IPS-15b (cell line): Measurements from ENCODE around the gene ESR1.

ENCODE experiments used
- H3K27me3 ChIP-seq: one replicate; pipeline ENCODE4 v1.6.1; 2013; ENCODE audit warnings: low read length; ENCODE audit not compliant: control insufficient read depth, insufficient read depth
- H3K36me3 ChIP-seq: one replicate; pipeline ENCODE4 v1.6.1; 2013; ENCODE audit warnings: low read length; ENCODE audit not compliant: control insufficient read depth, insufficient read depth
- H3K4me1 ChIP-seq: one replicate; pipeline ENCODE4 v1.6.1; 2013; ENCODE audit warnings: mild to moderate bottlenecking, low read length; ENCODE audit not compliant: control insufficient read depth, insufficient read depth
- H3K4me3 ChIP-seq: one replicate; pipeline ENCODE4 v1.5.1; 2013; ENCODE audit warnings: low read depth, low read length
- H3K9ac ChIP-seq: one replicate; pipeline ENCODE4 v1.6.1; 2013; ENCODE audit warnings: low read depth, mild to moderate bottlenecking, low read length
- H3K9me3 ChIP-seq: one replicate; pipeline ENCODE4 v1.6.1; 2013; ENCODE audit warnings: mild to moderate bottlenecking, low read length; ENCODE audit not compliant: control insufficient read depth, insufficient read depth

The ESR1 gene

GRCh38 chr6:151784441-151785214 lies 22.9 kb upstream of the ESR1 start:
- no peaks in the 10 kb centered on the region for H3K27me3 ChIP-seq
- no peak overlapping the region for H3K9ac ChIP-seq
- H3K36me3 ChIP-seq, result no peaks in the 10 kb centered on the region
- H3K4me3 ChIP-seq, result no peak overlapping the region
- no peaks in the 10 kb centered on the region for H3K4me1 ChIP-seq
- H3K9me3 ChIP-seq, result no peaks in the 10 kb centered on the region

GRCh38 chr6:151796842-151797530 lies 10.5 kb upstream of the ESR1 start:
- Histone ChIP-seq H3K36me3 (no peaks in the 10 kb centered on the region), H3K9ac (no peak overlapping the region), H3K4me1 (no peaks in the 10 kb centered on the region), H3K9me3 (no peaks in the 10 kb centered on the region), H3K27me3 (no peaks in the 10 kb centered on the region), H3K4me3 (no peak overlapping the region)

GRCh38 chr6:151803743-151804142 lies 3.7 kb upstream of the ESR1 start:
- Histone ChIP-seq H3K9me3 (no peaks in the 10 kb centered on the region), H3K27me3 (peaks cover 27% of the 10 kb centered on the region), H3K9ac (no peak overlapping the region), H3K36me3 (no peaks in the 10 kb centered on the region), H3K4me1 (no peaks in the 10 kb centered on the region), H3K4me3 (no peak overlapping the region)

- no peaks in the 10 kb centered on the region for H3K36me3 ChIP-seq
- H3K9ac ChIP-seq, result no peak overlapping the region
- H3K4me1 ChIP-seq, result no peaks in the 10 kb centered on the region
- no peak overlapping the region for H3K4me3 ChIP-seq
- H3K27me3 ChIP-seq, result peaks cover 37% of the 10 kb centered on the region
- H3K9me3 ChIP-seq, result no peaks in the 10 kb centered on the region
Measured at GRCh38 chr6:151804585-151805285, 2.7 kb upstream of the ESR1 start.

- no peaks in the 10 kb centered on the region for H3K9me3 ChIP-seq
- H3K36me3 ChIP-seq, result no peaks in the 10 kb centered on the region
- H3K9ac ChIP-seq, result no peak overlapping the region
- peaks cover 44% of the 10 kb centered on the region for H3K27me3 ChIP-seq
- no peak overlapping the region for H3K4me3 ChIP-seq
- no peaks in the 10 kb centered on the region for H3K4me1 ChIP-seq
Measured at GRCh38 chr6:151805286-151805840, 2.1 kb upstream of the ESR1 start.

GRCh38 chr6:151806757-151807512 lies 547 bp upstream of the ESR1 start:
- Histone ChIP-seq H3K4me3 (peak overlapping the region; percentile 58), H3K9ac (no peak overlapping the region), H3K27me3 (peaks cover 58% of the 10 kb centered on the region), H3K36me3 (no peaks in the 10 kb centered on the region), H3K4me1 (no peaks in the 10 kb centered on the region), H3K9me3 (no peaks in the 10 kb centered on the region)

- Histone ChIP-seq H3K36me3 (no peaks in the 10 kb centered on the region), H3K4me1 (no peaks in the 10 kb centered on the region), H3K9ac (no peak overlapping the region), H3K27me3 (peaks cover 58% of the 10 kb centered on the region), H3K4me3 (peak overlapping the region; percentile 58), H3K9me3 (no peaks in the 10 kb centered on the region)
Measured at GRCh38 chr6:151808371-151809241, 1.1 kb downstream of the ESR1 start.

- peaks cover 50% of the 10 kb centered on the region for H3K27me3 ChIP-seq
- no peaks in the 10 kb centered on the region for H3K4me1 ChIP-seq
- H3K36me3 ChIP-seq, result no peaks in the 10 kb centered on the region
- H3K9me3 ChIP-seq, result no peaks in the 10 kb centered on the region
- no peak overlapping the region for H3K4me3 ChIP-seq
- no peak overlapping the region for H3K9ac ChIP-seq
Measured at GRCh38 chr6:151811081-151811480, 3.6 kb downstream of the ESR1 start.

GRCh38 chr6:151813858-151814257 lies 6.4 kb downstream of the ESR1 start:
- H3K4me3 ChIP-seq, result no peak overlapping the region
- H3K27me3 ChIP-seq, result peaks cover 29% of the 10 kb centered on the region
- no peaks in the 10 kb centered on the region for H3K9me3 ChIP-seq
- no peaks in the 10 kb centered on the region for H3K4me1 ChIP-seq
- H3K36me3 ChIP-seq, result no peaks in the 10 kb centered on the region
- no peak overlapping the region for H3K9ac ChIP-seq

GRCh38 chr6:151814614-151815013 lies 7.1 kb downstream of the ESR1 start:
- Histone ChIP-seq H3K4me3 (no peak overlapping the region), H3K36me3 (no peaks in the 10 kb centered on the region), H3K27me3 (peaks cover 22% of the 10 kb centered on the region), H3K9ac (no peak overlapping the region), H3K4me1 (no peaks in the 10 kb centered on the region), H3K9me3 (no peaks in the 10 kb centered on the region)
